Ammon's horn (tissue), 1 donor: Measurements from ENCODE around the gene PRCP.

Source experiments
- DNase-seq: peaks from one replicate; pipeline ENCODE4 v3.0.0-alpha.2; 2016; ENCODE audit warnings: low spot score

The PRCP gene

GRCh38 chr11:82828472-82828871 lies 71.8 kb downstream of the PRCP start:
- DNase-seq: no peak

DNA sequence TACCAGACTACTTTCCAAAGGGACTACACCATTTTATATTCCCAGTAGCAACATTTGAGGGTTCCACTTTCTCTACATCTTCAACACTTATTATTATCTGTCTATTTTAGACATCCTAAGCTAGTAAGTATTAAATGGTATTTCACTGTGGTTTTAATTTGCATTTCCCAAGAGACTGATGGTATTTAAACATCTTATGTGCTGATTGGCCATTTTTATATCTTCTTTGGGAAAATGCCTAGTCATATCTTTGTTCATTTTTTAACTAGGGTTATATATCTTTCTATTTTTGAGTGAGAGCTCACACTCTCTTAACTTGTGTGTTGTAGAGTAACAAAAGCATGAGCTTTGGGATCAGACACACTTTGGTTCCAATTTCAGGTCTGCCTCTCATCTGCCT lies 73.7 kb downstream of the PRCP start:
- DNase-seq: no peak

GRCh38 chr11:82823647-82824619 lies 76.3 kb downstream of the PRCP start:
- peak; percentile 59 for DNase-seq

DNA sequence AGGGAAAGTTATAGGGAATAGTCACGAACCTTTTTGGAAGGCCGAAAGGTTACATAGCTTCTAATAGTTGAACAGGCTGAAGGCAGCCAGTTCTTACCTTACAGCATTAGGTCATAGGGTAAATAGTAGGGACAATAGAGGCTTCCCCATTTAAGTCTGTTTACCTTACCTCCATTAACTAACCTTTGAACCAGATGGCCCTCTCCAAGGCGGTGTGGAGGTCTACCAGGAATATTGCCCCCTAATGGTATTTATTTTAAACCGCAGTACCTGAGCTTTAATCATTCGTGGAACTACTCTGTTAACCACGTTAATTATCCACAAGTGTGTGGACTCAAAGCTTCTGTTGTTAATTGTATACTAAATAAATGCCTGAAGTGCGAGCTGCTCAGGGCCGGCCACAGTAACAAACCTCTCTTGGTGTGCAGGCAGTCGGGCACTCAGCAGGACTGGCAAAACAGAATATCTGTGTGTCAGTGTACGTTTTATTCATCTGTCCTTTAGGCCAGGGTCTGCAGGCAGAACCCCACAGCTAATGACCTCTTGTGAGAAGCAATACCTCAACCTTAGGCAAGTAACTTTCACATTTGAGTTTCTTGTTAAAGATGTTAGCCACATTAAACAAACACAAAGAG lies 81.7 kb downstream of the PRCP start:
- no peak for DNase-seq

DNA sequence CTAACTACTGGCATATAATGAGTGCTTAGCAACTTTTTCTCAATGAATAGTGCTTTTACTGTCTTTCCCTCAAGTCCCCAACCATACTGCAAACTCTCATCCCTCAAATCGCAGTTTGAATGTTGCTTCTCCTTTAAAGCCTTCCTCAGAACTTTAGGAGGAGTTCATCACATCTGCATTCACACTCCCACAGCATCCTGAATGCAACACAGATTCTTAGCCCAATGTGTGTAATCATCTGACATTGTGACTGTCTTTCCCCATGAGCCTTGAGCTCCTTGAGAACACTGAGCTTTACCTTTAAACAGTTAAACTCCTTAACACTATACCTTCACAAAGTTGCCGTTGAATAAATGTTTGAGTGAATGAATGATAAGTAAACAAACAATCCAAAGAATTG lies 84.8 kb downstream of the PRCP start:
- no peak for DNase-seq

- no peak for DNase-seq
Measured at GRCh38 chr11:82814379-82814778, 85.9 kb downstream of the PRCP start.

DNA sequence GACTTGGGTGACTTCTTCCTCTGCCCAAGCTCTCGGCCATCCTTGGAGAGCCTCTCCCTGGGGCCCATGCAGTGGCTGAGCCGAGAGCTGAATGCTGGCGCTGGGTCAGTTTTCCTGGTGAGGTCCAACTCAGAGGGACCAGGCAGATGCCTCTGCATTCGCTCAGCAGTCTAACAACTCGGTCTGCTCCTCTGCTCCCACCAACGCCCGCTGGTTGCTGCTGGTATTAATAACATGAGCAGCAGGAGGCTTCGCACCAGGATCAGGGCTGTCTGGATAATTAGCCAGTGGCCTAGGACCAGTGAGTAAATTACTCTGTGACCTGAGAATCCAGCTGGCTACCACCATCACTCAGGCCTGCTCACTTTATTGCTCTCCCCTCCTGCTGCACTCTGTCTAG lies 88.9 kb downstream of the PRCP start:
- no peak for DNase-seq

GRCh38 chr11:82810738-82811137 lies 89.5 kb downstream of the PRCP start:
- no peak for DNase-seq

DNA sequence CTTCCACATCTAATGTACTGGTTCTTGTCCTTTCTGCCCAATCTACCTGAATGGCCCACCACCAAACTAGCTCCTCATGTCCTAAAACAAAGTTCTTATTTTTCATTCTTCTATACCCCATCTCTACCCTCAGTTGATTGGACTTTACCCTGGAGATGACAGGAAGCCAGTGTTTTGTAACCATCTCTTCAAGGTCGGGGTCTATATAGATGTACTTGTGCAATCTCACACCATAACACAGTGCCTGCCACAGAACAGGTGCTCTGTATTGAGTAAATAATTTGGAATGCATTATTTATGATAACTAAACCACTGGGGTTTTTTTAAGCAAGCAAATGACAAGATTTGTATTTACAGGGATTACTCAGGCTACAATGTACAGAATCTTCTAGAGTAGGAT lies 89.9 kb downstream of the PRCP start:
- no peak for DNase-seq

GRCh38 chr11:82807646-82808045 lies 92.6 kb downstream of the PRCP start:
- no peak for DNase-seq

DNA sequence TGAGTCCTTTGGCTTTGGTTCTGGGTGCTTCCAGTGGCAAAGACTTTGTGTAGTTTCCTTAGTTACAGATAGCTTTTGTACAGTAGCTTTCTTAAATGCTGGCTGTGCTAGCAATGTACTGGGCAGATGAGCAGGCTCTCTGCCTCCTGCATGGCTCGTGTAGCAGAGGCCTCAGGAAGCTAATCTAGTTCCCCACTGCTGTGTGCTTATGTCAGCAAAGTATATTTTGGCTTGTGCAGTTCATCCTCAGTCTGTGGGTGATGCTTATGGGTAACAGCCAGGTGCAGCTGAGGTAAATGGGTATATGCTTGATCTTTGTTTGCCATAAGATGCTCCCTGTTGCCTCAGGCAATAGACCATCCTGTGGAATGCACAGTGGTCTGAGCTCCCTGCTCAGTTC lies 97.5 kb downstream of the PRCP start:
- DNase-seq: no peak

GRCh38 chr11:82796998-82797961 lies 103.0 kb downstream of the PRCP start:
- DNase-seq: peak; percentile 82

DNA sequence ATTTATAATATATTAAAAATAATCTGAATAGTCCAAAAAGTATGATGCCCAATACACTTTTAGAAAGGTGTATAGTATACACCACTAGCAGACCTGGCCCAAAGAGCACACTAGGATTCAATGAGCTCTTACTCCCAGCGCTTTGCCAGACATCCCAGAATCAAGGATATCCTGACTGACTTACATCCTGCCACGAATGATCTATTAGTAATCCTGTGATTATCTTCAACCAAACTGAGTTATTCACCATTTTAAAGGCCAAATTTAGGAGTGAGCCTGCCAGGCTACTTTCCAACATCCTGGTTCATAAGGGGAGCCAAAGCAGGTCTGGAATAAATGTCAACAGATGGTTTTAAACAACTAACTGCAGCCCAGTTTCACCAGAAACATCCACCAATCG lies 105.7 kb downstream of the PRCP start:
- no peak for DNase-seq

DNA sequence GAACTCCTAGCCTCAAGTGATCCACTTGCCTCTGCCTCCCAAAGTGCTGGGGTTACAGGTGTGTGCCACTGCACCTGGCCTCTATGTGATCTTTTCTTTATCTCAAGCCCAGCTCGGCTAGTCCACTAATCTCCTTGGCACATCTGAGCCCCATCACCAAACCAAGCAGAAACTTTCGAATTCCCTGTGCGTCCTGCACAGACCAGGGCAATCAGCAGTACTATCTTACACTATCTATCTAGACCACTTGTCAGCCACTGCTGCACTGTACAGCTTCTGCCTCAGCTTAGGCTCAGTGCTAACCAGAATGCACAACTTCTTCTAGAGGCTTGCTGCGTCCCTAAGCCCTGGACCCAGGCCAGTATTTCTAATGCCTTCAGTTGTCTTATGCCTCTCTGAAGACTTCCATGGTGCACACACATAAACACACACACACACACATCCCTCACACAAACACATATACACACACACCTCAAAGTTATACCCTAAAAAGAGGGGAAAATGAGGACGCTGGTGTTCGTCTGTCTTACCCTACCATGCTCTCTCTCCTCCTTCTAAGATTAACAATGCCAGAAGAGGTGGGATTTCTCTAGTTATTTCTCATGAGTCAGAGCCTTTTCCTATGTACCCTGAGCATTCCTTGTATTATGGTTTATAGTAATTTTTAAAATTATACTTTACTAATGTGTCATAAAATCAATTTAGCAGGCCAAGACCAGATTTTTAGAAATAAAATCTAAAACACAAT lies 107.2 kb downstream of the PRCP start:
- no peak for DNase-seq

- no peak for DNase-seq
Measured at GRCh38 chr11:82792319-82792718, 107.9 kb downstream of the PRCP start.

DNA sequence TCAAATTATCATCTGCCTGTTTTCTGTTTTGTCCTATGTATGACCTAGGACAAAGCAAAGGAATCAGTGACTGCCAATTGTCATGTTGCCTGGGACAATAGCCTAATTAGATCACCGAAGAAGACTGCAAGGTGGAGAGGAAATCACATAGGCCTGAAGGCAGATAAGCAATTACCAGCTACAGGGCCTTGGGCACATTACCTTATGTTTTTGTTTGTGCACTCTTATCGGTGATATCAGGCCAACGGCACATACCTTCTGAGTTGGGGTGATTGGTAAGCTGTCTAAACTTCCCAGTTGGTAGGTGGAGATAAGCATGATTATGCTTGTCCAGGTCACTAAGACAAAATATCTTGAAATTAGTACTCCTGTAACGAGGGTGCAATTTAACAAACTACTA lies 108.5 kb downstream of the PRCP start:
- no peak for DNase-seq

DNA sequence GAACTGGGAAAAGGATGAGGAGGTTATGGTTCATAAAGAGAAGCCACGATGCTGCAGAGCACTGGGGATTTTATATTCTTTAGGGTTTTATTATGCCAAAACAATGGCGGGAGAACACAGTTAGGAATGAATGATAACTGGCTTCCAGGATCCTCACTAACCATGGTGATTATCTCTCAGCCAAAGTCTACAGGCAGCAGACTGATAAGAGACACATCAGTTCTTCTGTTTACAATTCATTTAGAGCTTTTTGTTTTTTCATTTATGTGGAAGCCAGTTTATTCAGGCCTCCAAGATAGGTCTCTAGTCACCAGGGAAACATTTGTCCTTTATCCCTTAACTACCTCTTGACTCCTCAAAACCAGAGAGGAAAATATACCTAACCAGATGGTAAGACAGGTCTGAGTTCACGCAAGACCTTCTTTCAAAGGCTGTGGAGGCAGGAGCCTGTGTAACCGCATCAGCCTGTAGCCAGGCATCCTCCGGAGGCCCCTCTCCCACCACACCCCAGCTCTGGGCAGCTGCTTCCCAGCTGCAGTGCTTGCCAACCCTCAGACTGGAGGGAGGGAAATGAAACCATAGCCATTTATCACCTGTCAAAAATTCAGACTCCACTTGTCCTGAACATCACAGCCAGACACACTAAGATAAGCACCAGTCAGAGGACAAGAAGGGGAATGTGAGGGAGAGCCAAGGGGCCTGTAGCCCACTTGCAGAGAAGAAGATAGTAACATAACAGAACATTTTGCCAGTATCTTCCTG lies 109.3 kb downstream of the PRCP start:
- no peak for DNase-seq

DNA sequence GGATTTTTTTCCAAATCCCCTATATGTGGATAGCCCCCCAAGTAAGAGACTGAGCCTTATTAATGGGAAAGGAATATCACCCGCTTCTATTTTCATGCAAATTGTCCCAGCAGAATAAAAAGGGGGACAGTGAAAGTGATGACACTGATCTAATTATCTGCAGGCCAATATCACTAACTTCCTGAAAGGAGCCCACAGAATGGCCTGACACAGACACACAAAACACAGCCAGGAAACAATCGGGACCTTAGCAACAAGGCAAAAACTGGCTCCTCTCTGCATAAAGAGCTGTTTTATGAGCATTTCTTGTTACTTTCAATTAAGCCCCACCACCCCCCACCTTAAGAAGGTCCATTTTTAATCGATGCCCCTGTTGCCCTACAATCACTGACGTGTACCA lies 112.2 kb downstream of the PRCP start:
- DNase-seq: no peak

DNA sequence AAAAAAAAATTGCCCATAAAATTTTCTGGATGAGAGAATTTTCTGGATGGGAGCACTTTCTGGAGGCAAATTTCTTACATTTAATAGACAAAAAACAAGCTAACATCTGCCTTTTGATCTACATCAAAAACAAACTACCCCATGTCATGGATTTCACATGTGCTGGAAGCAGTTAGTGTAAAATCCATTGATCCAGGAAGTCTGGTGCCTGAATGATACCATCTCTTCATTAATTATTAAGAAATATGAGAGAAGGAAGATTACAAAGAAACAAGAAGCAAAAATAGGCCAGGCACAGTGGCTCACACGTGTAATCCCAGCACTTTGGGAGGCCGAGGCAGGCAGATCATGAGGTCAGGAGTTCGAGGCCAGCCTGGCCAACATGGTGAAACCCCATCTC lies 113.4 kb downstream of the PRCP start:
- no peak for DNase-seq

DNA sequence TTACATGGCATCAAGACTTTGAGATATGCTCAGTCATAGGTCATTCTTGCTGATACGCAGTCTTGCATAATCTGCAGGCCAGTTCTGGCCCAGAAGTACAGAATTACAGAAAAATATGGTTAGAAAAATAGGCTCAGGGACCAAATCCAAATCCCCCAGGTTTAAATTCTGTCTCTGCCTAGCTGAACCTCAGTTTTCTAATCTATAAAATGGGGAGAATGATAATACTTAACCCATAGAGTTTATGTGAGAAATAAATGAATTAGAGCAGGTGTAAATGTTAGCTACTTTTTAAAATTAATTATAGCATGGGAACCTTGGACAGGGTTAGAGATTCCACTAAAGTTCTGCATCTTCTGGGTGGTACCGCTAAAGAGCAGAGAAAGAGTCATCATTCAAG lies 114.2 kb downstream of the PRCP start:
- no peak for DNase-seq

DNA sequence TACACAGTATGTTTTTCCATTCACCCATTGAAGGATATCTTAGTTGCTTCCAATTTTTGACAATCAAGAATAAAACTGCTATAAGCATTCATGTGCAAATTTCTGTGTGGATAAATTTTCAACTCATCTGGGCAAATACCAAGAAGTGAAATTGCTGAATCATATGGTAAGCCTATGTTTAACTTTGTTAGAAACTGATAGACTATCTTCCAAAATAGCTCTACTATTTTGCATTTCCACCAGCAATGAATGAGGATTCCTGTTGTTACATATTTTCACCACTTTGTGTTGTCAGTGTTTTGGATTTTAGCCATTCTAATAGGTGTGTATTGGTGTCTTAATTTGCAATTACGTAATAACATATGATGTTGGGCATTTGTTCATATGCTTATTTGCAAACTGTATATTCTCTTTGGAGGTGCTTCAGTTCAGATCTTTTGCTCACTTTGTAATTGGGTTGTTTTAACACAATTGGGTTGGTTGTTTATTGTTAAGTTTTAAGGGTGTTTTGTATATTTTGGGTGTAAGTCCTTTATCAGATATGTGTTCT lies 117.3 kb downstream of the PRCP start:
- no peak for DNase-seq
